ENCODE measurements around the gene PANK1. TPM values are rescaled to one million over a fixed set of nuclear protein-coding genes. Genes with fewer than 3 reads are reported as not detected.

Gene PANK1
- total RNA-seq, 1 donor from 2014 or later = 16.7 TPM

- TF ChIP-seq, protein P1, sequence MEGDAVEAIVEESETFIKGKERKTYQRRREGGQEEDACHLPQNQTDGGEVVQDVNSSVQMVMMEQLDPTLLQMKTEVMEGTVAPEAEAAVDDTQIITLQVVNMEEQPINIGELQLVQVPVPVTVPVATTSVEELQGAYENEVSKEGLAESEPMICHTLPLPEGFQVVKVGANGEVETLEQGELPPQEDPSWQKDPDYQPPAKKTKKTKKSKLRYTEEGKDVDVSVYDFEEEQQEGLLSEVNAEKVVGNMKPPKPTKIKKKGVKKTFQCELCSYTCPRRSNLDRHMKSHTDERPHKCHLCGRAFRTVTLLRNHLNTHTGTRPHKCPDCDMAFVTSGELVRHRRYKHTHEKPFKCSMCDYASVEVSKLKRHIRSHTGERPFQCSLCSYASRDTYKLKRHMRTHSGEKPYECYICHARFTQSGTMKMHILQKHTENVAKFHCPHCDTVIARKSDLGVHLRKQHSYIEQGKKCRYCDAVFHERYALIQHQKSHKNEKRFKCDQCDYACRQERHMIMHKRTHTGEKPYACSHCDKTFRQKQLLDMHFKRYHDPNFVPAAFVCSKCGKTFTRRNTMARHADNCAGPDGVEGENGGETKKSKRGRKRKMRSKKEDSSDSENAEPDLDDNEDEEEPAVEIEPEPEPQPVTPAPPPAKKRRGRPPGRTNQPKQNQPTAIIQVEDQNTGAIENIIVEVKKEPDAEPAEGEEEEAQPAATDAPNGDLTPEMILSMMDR (IDR thresholded peaks at IDR 0.05; ENCODE audit: partially characterized antibody, unreplicated experiment) = no peak
- peaks cover 6% of the 10 kb centered on the region for H3K9me3 Mint-ChIP-seq (ENCODE audit: unreplicated experiment)
- H3K27ac Mint-ChIP-seq (ENCODE audit: unreplicated experiment) = no peak overlapping the region
- H3K36me3 Mint-ChIP-seq (ENCODE audit: unreplicated experiment) = peaks cover 10% of the 10 kb centered on the region
- no peaks in the 10 kb centered on the region for H3K27me3 Mint-ChIP-seq (ENCODE audit: unreplicated experiment)
- no peaks in the 10 kb centered on the region for H3K4me1 Mint-ChIP-seq (ENCODE audit: low read depth, unreplicated experiment)
- no peak overlapping the region for H3K4me3 Mint-ChIP-seq (ENCODE audit: unreplicated experiment)
- no peak for DNase-seq
These were observed 8.4 kb upstream of the PANK1 start for GRCh38 chr10:89653410-89653869.

- Mint-ChIP-seq H3K27ac (ENCODE audit: unreplicated experiment) (no peak overlapping the region), H3K4me3 (ENCODE audit: unreplicated experiment) (no peak overlapping the region), H3K27me3 (ENCODE audit: unreplicated experiment) (no peaks in the 10 kb centered on the region), H3K4me1 (ENCODE audit: low read depth, unreplicated experiment) (no peaks in the 10 kb centered on the region), H3K9me3 (ENCODE audit: unreplicated experiment) (peaks cover 6% of the 10 kb centered on the region), H3K36me3 (ENCODE audit: unreplicated experiment) (peaks cover 10% of the 10 kb centered on the region)
- TF ChIP-seq, protein P1 (IDR thresholded peaks at IDR 0.05; ENCODE audit: partially characterized antibody, unreplicated experiment) = no peak
- no peak for DNase-seq
These were observed 7.8 kb upstream of the PANK1 start for GRCh38 chr10:89652806-89653370.

DNA sequence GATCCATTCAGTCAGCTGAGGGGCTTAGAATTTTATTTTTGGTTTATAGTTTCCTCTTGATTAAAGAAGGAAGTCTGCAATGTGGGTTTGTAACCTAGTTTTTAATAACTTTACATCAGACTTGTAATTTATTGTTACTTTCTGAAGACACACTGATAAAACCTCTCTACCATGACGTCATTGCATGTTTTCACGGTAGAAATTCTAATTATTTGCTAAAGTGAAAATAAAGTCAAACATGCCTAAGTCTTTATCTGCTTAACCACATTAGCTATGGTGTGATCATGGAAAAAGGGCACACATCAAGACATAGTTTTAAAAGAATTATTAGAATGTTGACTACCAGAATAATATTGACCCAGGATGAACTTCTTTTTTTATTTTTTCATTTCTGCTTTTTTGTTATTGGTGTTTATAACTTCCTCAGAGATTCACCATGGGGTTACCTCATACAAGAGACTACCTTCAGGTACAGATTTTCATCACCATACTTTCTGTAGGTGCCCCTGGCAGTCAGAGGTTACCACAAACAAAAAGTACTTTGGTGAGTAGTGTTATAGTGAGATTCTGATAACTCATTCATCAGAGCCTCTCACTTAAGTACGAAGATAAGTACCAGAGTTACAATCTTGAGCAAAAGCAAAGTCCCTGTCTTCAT, 7.0 kb upstream of the PANK1 start:
- Mint-ChIP-seq H3K4me1 (ENCODE audit: low read depth, unreplicated experiment) (no peaks in the 10 kb centered on the region), H3K36me3 (ENCODE audit: unreplicated experiment) (peaks cover 10% of the 10 kb centered on the region), H3K27ac (ENCODE audit: unreplicated experiment) (no peak overlapping the region), H3K9me3 (ENCODE audit: unreplicated experiment) (peaks cover 6% of the 10 kb centered on the region), H3K4me3 (ENCODE audit: unreplicated experiment) (no peak overlapping the region), H3K27me3 (ENCODE audit: unreplicated experiment) (no peaks in the 10 kb centered on the region)
- DNase-seq = no peak
- TF ChIP-seq, protein P1 (IDR thresholded peaks at IDR 0.05; ENCODE audit: partially characterized antibody, unreplicated experiment) = no peak

DNA sequence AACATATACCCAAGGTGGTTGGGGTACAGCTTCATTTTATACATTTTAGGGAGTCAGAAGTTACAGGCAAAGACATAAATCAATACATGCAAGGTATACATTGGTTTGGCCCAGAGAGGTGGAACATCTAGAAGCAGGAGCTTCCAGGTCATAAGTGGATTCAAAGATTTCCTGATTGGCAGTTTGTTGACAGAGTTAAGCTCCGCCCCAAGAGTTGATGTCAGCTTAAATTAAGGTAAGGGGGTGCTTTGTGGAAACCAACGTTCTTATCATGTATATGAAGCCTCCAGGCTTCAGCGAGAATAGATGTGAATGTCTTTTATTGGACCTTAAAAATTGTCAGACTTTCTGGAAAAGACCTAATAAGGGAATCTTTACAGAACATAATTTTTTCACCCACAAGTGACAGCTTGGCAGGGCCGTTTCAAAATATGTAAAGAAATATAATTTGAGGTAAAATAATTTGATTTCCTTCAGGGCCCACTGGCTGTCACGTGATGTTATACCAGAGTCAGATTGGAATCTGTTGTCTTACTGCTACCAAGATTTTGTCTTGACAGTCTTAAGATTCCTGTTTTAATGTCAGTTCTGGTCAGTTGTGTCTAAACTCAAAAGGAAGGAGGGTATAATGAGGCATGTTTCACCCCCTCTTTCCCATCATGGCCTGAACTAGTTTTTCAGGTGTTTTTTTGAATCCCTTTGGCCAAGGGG, 6.3 kb upstream of the PANK1 start:
- no peaks in the 10 kb centered on the region for H3K4me1 Mint-ChIP-seq (ENCODE audit: low read depth, unreplicated experiment)
- peaks cover 10% of the 10 kb centered on the region for H3K36me3 Mint-ChIP-seq (ENCODE audit: unreplicated experiment)
- H3K4me3 Mint-ChIP-seq (ENCODE audit: unreplicated experiment) = no peak overlapping the region
- DNase-seq = no peak
- peaks cover 6% of the 10 kb centered on the region for H3K9me3 Mint-ChIP-seq (ENCODE audit: unreplicated experiment)
- H3K27me3 Mint-ChIP-seq (ENCODE audit: unreplicated experiment) = no peaks in the 10 kb centered on the region
- TF ChIP-seq, protein P1 (IDR thresholded peaks at IDR 0.05; ENCODE audit: partially characterized antibody, unreplicated experiment) = no peak
- no peak overlapping the region for H3K27ac Mint-ChIP-seq (ENCODE audit: unreplicated experiment)

DNA sequence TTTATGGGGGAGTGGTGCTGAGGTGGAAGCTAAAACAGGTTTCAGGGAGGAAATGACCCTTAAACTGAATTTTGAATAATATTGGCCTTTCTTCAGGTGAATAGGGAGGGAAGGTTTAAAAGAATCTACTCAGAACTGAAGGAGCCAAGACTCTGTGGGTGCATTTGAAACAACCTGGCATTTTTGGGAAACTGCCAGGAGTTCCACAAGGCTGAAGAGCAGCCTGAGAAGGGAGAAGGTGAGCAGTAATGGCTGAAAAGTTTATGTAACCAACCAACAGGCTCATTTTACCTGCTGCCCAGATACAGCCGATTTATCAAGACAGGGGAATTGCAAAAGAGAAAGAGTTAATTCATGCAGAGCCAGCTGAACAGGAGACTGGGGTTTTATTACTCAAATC, 4.0 kb upstream of the PANK1 start:
- Mint-ChIP-seq H3K9me3 (ENCODE audit: unreplicated experiment) (peaks cover 6% of the 10 kb centered on the region), H3K27ac (ENCODE audit: unreplicated experiment) (no peak overlapping the region), H3K27me3 (ENCODE audit: unreplicated experiment) (peaks cover 7% of the 10 kb centered on the region), H3K4me1 (ENCODE audit: low read depth, unreplicated experiment) (peaks cover 4% of the 10 kb centered on the region), H3K4me3 (ENCODE audit: unreplicated experiment) (no peak overlapping the region), H3K36me3 (ENCODE audit: unreplicated experiment) (no peaks in the 10 kb centered on the region)
- TF ChIP-seq, protein P1 (IDR thresholded peaks at IDR 0.05; ENCODE audit: partially characterized antibody, unreplicated experiment) = no peak
- no peak for DNase-seq

All from glutamatergic neuron (in vitro differentiated cells).